Astrocyte (in vitro differentiated cells and primary cell): Measurements from ENCODE around the gene PTPMT1. TPM values are rescaled to one million over a fixed set of nuclear protein-coding genes. Genes with fewer than 3 reads are reported as not detected.

ENCODE experiments used
- DNase-seq: peaks from one replicate; pipeline ENCODE4 v3.0.0-alpha.2; 2010; ENCODE audit warnings: low read depth
- FAIRE-seq: peaks from 2 replicates; lab custom pipeline; 2011; peaks lifted over from hg19 to GRCh38; lab: Jason Lieb, UNC
- H2AFZ ChIP-seq: 2 replicates; pipeline ENCODE4 v1.6.0; 2012; ENCODE audit warnings: low read depth, low read length, inconsistent platforms
- H3K27ac ChIP-seq: 2 replicates; pipeline ENCODE4 v1.5.1; 2011; ENCODE audit warnings: low read depth, low read length, inconsistent platforms
- H3K27me3 ChIP-seq: 2 replicates; pipeline ENCODE4 v1.6.0; 2011; ENCODE audit warnings: low read length, inconsistent platforms; ENCODE audit not compliant: insufficient read depth
- H3K36me3 ChIP-seq: 2 replicates; pipeline ENCODE4 v1.5.1; 2011; ENCODE audit warnings: low read length, inconsistent platforms; ENCODE audit not compliant: insufficient read depth
- H3K4me1 ChIP-seq: 2 replicates; pipeline ENCODE4 v1.5.1; 2011; ENCODE audit warnings: low read length, inconsistent platforms; ENCODE audit not compliant: insufficient read depth
- H3K4me2 ChIP-seq: 2 replicates; pipeline ENCODE4 v1.6.0; 2012; ENCODE audit warnings: low read length, inconsistent platforms
- H3K4me3 ChIP-seq: 2 replicates; pipeline ENCODE4 v1.5.1; 2011; ENCODE audit warnings: low read depth, mild to moderate bottlenecking, low read length, inconsistent platforms; ENCODE audit not compliant: insufficient read depth
- H3K79me2 ChIP-seq: 2 replicates; pipeline ENCODE4 v1.6.0; 2012; ENCODE audit warnings: mild to moderate bottlenecking, low read length, inconsistent platforms; ENCODE audit not compliant: insufficient read depth
- H3K9ac ChIP-seq: 2 replicates; pipeline ENCODE4 v1.6.0; 2012; ENCODE audit warnings: mild to moderate bottlenecking, low read length, inconsistent platforms
- H3K9me3 ChIP-seq: 2 replicates; pipeline ENCODE4 v1.5.1; 2012; ENCODE audit warnings: low read depth, mild to moderate bottlenecking, low read length, inconsistent platforms; ENCODE audit not compliant: insufficient read depth
- H4K20me1 ChIP-seq: 2 replicates; pipeline ENCODE4 v1.6.0; 2012; ENCODE audit warnings: low read length, inconsistent platforms; ENCODE audit not compliant: insufficient read depth
- H3K27ac Mint-ChIP-seq: one replicate; pipeline ENCODE4 v1.8.0; 2021; ENCODE audit warnings: mild to moderate bottlenecking, mixed read lengths; ENCODE audit not compliant: unreplicated experiment
- H3K27me3 Mint-ChIP-seq: one replicate; pipeline ENCODE4 v1.8.0; 2021; ENCODE audit warnings: low read depth, mixed read lengths; ENCODE audit not compliant: unreplicated experiment
- H3K36me3 Mint-ChIP-seq: one replicate; pipeline ENCODE4 v1.8.0; 2021; ENCODE audit warnings: low read depth, mixed read lengths; ENCODE audit not compliant: unreplicated experiment
- H3K4me1 Mint-ChIP-seq: one replicate; pipeline ENCODE4 v1.8.0; 2021; ENCODE audit warnings: low read depth, mixed read lengths; ENCODE audit not compliant: unreplicated experiment
- H3K4me3 Mint-ChIP-seq: one replicate; pipeline ENCODE4 v1.8.0; 2021; ENCODE audit warnings: mild to moderate bottlenecking, moderate library complexity, mixed read lengths; ENCODE audit not compliant: unreplicated experiment
- H3K9me3 Mint-ChIP-seq: one replicate; pipeline ENCODE4 v1.8.0; 2021; ENCODE audit warnings: mild to moderate bottlenecking, mixed read lengths; ENCODE audit not compliant: unreplicated experiment
- EZH2 ChIP-seq: IDR thresholded peaks from 2 replicates; pipeline ENCODE4 v1.6.1; 2012; ENCODE audit warnings: mild to moderate bottlenecking, low read length, inconsistent platforms; ENCODE audit not compliant: insufficient read depth
- total RNA-seq: library from RNA; stranded (reverse); gene quantifications from 2 replicates; pipeline ENCODE4 v1.2.1, GENCODE V29; 2021
- TF ChIP-seq, protein P1 (sequence below): IDR thresholded peaks from 2 replicates; pipeline ENCODE4 v1.5.1; 2011; ENCODE audit warnings: low read depth, mild to moderate bottlenecking, inconsistent platforms, low read length, moderate library complexity; ENCODE audit not compliant: insufficient read depth

PTPMT1 gene
- total RNA-seq, 1 donor from 2014 or later, result 32.4 TPM

DNA sequence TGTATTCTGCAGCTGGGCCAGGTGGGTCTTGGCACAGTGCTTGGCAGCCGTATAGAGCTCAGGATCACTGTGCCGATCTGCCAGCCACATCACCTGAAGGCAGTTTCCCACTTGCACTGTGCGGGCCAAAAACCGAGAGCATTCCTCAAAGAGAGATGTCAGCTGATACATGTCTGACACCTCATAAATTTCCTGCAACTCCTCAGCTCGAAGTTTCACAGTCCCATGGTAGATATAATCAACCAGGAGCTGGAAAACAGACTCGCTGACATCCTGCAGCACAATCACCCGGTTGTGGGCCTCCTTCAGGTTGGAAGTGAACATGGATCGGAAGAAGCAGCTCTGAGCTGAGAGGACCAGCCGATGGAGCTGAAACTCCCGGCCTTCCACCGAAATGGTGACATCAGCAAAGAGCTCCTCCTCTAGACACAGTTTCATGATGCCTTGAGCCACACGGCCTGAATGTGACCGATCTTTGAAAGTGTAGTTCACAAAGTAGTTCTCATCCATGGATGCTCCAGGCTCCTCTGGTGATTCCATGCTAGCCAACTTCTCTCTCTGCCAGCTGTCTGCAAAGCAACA lies 12.2 kb downstream of the PTPMT1 start:
- H3K4me3 ChIP-seq, result peak overlapping the region; percentile 96
- peak overlapping the region; percentile 92 for H3K27ac ChIP-seq
- peaks cover 27% of the 10 kb centered on the region for H3K36me3 ChIP-seq
- peak overlapping the region; percentile 94 for H3K9ac ChIP-seq
- peaks cover 18% of the 10 kb centered on the region for H3K36me3 Mint-ChIP-seq
- H3K4me1 Mint-ChIP-seq, result peaks cover 8% of the 10 kb centered on the region
- peak overlapping the region; percentile 85 for H3K4me2 ChIP-seq
- no peaks in the 10 kb centered on the region for H3K27me3 Mint-ChIP-seq
- peak overlapping the region; percentile 38 for H3K27ac Mint-ChIP-seq
- no peak for FAIRE-seq
- H3K9me3 ChIP-seq, result no peaks in the 10 kb centered on the region
- H3K79me2 ChIP-seq, result peaks cover 64% of the 10 kb centered on the region
- H3K4me3 Mint-ChIP-seq, result peak overlapping the region; percentile 99
- peaks cover 21% of the 10 kb centered on the region for H3K4me1 ChIP-seq
- H4K20me1 ChIP-seq, result peaks cover 10% of the 10 kb centered on the region
- TF ChIP-seq, protein P1, sequence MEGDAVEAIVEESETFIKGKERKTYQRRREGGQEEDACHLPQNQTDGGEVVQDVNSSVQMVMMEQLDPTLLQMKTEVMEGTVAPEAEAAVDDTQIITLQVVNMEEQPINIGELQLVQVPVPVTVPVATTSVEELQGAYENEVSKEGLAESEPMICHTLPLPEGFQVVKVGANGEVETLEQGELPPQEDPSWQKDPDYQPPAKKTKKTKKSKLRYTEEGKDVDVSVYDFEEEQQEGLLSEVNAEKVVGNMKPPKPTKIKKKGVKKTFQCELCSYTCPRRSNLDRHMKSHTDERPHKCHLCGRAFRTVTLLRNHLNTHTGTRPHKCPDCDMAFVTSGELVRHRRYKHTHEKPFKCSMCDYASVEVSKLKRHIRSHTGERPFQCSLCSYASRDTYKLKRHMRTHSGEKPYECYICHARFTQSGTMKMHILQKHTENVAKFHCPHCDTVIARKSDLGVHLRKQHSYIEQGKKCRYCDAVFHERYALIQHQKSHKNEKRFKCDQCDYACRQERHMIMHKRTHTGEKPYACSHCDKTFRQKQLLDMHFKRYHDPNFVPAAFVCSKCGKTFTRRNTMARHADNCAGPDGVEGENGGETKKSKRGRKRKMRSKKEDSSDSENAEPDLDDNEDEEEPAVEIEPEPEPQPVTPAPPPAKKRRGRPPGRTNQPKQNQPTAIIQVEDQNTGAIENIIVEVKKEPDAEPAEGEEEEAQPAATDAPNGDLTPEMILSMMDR, result no peak
- TF ChIP-seq EZH2, result no peak
- H3K9me3 Mint-ChIP-seq, result no peaks in the 10 kb centered on the region
- no peak overlapping the region for H2AFZ ChIP-seq
- no peak for DNase-seq
- H3K27me3 ChIP-seq, result no peaks in the 10 kb centered on the region

DNA sequence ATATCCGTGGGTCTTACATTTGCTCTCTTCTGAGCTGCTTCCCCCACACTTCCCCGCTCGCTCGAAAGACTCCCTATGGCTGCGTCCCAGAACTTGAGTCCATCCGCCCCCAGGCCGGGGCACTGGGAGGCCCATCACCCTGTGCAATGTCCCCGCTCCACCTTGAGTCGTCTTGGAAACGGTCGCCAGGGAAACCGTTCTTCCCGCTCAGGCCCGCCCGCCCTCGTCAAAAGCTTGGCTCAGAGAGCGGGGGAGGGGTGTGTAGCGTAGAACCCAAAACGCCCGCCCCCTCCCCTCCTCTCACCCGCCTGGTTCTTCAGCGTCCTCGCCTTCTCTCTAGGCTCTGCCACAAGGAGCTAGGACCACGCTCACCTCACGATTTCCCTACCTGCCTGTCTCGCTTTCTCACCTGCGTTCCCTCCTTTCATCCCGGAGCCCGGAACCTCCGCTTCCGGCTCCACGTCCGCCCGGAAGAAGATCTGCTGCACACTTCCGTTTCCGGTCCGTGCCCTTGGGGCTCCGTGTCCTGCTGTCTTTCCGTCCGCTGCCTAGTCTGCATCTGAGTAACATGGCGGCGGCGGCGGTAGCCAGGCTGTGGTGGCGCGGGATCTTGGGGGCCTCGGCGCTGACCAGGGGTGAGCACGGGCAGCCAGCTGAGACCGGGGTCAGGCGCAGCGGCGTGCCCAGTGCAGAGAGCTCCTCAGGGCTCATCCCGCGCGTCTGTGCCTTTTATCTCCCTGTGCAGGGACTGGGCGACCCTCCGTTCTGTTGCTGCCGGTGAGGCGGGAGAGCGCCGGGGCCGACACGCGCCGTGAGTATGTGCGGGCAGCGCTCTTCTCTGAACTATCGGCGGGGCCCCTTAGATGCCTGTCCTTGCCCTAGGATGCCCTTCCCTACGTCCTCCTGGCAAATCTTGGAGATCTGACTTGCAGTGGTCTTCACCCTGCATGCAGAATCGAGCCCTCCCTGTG lies 13.4 kb downstream of the PTPMT1 start, which contains the start of the genes KBTBD4 and NDUFS3:
TSS of gene KBTBD4 (minus strand) at position 447 of the 971 bp plus-strand sequence. CDS start at position 428, 19 bp downstream.
TSS of gene NDUFS3 (plus strand) at position 551 of the 971 bp plus-strand sequence. CDS start at position 569, 18 bp downstream.
- Mint-ChIP-seq H3K9me3 (no peaks in the 10 kb centered on the region), H3K4me3 (peak within 1 kb of the TSS; percentile 99), H3K27ac (peak within 1 kb of the TSS; percentile 98), H3K36me3 (peaks cover 21% of the 10 kb centered on the region), H3K4me1 (peaks cover 8% of the 10 kb centered on the region), H3K27me3 (no peaks in the 10 kb centered on the region)
- DNase-seq, result peak; percentile 89
- FAIRE-seq, result no peak
- H2AFZ ChIP-seq, result peak within 1 kb of the TSS; percentile 99
- TF ChIP-seq, protein P1, result no peak
- TF ChIP-seq EZH2, result no peak
- peaks cover 52% of the 10 kb centered on the region for H3K79me2 ChIP-seq
- peaks cover 14% of the 10 kb centered on the region for H3K4me1 ChIP-seq
- H4K20me1 ChIP-seq, result peaks cover 8% of the 10 kb centered on the region
- H3K9me3 ChIP-seq, result no peaks in the 10 kb centered on the region
- H3K27me3 ChIP-seq, result no peaks in the 10 kb centered on the region
- peak within 1 kb of the TSS; percentile 96 for H3K4me3 ChIP-seq
- H3K36me3 ChIP-seq, result peaks cover 22% of the 10 kb centered on the region
- peak within 1 kb of the TSS; percentile 94 for H3K9ac ChIP-seq
- peak within 1 kb of the TSS; percentile 85 for H3K4me2 ChIP-seq
- H3K27ac ChIP-seq, result peak within 1 kb of the TSS; percentile 92
